Left hindlimb (tissue), 1 donor: ENCODE measurements around the gene SURF1.
"Not testable (repeated sequence)": the region's sequence is repeated elsewhere in the genome, so short reads cannot be mapped to it uniquely, and the experiment has no call there.

Experiments used
- DNase-seq: peaks from one replicate; pipeline ENCODE4 v3.0.0-alpha.2; 2018

SURF1 gene

DNA sequence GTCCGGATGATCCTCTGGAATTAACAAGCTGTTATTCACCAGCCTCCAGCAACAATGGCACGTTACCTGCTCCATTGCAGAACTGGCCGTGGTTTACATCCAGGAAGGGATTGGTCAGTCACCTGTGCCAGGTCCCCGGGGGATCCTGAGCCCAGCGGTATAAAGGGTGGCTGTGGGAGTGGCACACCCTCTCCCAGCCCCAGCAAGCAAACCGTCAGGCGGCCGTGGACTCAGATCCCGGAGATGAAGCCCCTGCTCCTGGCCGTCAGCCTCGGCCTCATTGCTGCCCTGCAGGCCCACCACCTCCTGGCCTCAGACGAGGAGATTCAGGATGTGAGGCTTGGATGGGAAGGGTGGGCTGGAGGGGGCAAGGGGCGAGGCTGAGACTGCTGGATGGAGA is 38.7 kb downstream of the SURF1 start:
- DNase-seq: not testable (repeated sequence)

DNA sequence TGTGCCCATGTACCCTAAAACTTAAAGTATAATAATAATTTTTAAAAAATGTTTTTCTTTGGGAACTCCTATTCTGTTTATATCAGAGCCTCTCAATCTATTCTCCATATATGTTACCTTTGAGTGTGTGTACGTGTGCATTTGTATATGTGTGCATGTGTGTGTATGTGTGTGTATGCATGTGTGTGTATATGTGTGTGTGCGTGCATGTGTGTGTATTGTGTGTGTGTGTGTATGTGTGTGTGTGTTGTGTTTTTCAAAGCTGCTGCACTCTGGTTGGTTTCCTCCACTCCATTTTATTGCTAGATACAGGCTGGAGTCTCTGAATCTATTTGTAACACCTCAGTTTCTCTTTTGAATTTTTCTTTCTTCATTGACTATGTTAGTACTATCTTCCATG is 40.3 kb downstream of the SURF1 start:
- no peak for DNase-seq

DNA sequence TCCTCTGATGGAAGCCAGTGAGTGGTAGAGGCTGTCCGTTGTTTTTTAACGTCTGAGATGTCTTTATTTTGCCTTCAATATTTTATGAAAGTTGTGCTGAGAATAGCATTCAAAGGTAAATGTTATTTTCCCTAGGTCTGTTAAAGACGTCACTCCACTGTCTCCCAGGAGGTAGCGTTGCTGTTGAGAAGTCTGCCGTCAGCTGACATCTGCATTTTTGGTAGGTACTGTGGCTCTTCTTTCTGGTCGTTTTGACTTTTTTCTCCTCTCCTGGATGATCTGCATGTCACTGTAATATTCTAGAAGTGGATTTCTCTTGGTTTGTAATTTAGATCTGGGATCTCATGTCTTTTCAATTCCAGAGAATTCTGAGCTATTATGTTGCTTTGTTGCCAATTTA is 46.7 kb downstream of the SURF1 start:
- no peak for DNase-seq

DNA sequence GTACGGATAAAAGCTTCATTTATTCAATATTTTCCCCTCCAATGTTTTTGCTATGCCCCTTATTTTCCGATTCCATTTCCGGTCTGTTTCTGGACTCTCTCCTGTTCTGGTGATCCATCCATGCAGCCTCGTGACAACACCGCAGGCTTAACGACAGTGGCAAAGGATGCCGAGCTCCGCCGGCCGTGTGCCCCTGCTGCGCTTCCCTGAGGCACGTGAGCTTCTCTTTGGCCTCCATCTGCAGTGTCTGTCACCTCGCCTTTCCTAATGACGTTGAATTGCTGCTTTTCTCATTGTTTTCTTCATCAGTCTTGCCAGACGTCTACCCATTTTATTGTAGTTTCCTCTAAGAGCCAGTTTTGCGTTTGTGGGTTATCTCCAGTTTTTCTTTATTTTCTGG is 49.0 kb downstream of the SURF1 start:
- no peak for DNase-seq

DNA sequence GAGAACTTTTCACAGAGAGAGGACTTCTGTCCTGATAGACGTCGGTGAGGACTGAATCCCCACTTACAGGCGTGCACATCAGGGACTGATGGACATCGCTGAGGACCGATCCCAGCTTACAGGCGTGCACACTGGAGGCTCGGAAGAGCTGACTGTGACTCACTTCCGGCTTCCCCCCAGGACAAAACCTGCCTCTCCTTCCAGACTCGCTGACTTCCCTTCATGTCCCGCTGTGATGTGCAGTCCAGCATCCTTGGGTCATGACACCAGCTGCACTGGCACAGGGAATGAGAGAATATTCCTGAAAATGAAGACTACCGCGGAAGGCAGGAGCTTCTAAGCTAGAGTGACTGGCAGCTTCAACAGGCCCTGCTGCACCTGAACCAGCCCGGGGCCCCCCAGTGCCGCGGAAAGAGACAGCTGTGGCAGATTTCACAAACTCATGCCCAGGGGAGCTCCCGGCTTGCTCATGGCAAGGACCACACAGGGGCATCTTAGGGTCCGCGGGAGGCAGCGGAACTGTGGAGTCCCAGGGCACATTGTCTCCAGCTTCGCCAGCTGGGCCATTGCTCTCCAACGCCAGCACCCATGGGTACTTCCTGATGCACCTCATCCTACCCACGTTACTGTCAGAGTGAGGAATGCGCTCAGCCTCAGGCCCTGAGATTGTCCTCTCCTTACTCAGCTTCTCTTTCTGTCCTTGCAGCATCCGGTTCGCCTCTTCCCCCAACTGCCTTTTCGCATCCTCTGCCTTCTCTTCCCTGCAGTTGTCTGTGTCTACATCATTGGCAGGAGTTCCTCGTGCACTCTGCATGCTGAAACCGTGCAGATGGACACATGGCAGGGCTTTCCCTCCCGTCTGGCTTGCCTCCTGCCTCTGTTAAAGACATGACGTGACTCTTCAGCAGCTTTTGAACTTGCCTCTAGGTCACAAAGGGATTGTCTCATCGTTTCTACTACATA is 49.8 kb downstream of the SURF1 start:
- DNase-seq: no peak

DNA sequence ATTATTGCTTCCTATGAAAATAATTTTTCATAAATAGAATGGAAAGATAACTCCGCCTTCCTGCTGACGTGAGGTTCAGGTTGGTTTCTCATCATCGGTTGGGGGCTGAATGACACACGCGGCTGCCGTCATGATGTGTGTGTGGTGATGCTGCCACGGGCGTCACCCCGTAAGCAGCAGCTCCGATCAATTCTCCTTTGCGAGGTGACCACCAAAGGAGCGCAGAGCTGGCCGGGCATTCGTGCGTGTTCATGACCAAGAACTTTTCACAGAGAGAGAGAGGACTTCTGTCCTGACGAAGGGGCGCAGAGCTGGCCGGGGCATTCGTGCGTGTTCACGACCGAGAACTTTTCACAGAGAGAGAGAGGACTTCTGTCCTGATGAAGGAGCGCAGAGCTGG is 50.6 kb downstream of the SURF1 start:
- no peak for DNase-seq

DNA sequence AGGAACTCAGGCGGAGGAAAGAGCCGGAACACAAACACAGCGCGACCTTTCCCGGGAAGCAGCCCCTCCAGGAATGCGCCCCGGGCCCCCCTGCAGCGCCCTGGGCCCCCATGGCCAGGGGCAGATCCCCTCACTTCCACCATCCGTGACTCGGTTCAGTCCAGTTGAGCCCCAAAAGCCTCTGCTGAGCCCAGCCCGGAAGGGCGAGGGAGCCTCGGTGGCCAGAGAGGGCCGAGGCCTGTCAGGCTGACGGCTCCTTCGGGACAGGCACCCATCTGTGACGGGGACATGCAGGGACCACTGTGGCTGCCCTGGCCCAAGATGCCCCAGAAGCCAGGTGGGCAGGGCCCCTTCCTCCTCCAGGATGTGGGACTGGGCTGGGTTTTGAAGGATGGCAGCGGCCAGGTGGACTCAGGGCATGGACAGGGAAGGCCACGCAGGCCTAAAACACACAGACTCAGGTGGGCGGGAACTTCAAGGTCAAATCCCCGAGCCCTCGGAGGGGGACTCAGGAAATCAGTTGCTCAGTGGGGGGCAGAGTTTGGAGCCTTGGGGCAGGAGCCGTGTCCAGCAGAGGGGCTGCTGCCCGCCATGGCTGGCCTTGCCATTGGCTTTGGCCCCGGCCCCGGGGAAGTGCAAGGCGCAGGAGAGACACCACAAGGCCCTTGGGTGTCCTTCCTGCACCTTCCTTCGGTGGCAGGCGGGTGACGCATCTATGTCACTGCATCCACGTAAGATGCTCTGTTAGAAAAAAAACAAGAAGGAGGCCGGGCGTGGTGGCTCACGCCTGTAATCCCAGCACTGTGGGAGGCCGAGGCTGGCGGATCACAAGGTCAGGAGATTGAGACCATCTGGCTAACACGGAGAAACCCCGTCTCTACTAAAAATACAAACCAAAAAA is 51.6 kb downstream of the SURF1 start:
- DNase-seq: no peak

DNA sequence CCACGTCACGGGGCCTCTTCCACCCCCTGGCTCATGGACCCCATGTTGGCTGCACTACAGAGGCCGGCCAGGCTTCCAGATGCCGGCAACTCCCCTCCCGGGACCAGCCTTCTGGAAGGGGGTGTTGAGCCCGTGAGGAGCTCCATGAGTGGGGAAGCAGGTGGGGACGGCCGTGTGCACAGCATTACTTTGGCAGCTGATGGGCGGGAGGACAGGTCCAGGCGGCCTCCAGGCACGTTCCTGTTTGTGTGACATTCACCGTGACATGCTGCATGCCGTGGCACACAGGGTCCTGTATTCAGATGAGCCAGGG is 52.2 kb downstream of the SURF1 start:
- no peak for DNase-seq

DNA sequence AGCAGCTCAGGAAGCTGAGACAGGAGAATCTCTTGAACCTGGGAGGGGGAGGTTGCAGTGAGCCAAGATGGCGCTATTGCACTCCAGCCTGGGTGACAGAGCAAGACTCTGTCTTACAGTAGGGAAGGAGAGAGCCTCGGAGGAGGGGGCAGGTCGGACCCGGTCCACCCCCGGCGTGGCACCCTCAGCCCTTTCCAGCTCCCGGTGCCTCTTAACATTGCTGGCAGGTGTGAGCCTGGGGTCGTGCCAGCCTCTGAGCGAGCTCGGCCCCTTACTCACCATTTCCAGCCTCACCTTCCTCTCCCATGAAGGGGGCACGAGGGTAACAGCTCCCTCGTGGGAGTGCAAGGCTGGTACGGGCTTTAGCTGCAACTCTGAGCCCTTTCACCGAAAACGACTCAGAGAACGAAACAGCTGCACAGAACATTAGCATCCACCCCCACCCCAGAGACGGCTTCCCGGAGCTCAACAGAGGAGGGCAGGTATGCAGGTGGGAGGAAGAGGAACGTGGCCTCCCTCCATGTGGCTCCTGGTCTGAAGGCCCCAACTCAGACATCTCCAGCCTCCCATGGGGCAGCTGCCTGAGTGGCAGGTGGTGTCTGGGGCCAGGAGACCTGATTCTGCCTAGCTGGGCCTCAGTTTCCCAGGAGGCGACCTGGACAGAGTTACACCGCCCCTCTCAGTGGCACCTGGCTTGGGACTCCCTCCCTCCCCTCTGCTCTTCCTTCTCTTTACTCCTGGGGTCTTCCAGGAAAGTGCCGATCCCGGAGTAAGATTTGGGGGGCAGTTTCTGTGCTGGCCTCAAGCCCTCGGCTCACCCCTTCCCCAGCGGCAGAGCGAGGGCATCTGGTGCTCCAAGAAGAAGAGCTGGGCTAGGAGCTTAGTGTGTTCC is 52.8 kb downstream of the SURF1 start:
- no peak for DNase-seq
